NCI-H2107 (cell line): ENCODE measurements around the gene REC8.

Experiments
- DNase-seq: peaks from one replicate; lab custom pipeline; 2025; lab: John Stamatoyannopoulos, UW

Gene REC8

GRCh38 chr14:24138396-24139271 lies 33.2 kb upstream of the REC8 start:
- no peak for DNase-seq

GRCh38 chr14:24139272-24139934 lies 32.5 kb upstream of the REC8 start:
- peak; percentile 16 for DNase-seq

GRCh38 chr14:24141097-24141880 lies 30.6 kb upstream of the REC8 start, which contains the start of gene EMC9:
TSS of gene EMC9 (minus strand) at chr14:24141591. CDS start at chr14:24141304, 287 bp downstream.
- DNase-seq = peak; percentile 100

GRCh38 chr14:24143511-24143910 lies 28.4 kb upstream of the REC8 start:
- no peak for DNase-seq

GRCh38 chr14:24144451-24144850 lies 27.4 kb upstream of the REC8 start:
- DNase-seq = no peak

- DNase-seq = no peak
Observed at GRCh38 chr14:24145219-24145618, 26.7 kb upstream of the REC8 start.

GRCh38 chr14:24145690-24146452 lies 26.0 kb upstream of the REC8 start:
- no peak for DNase-seq

- DNase-seq = peak; percentile 97
Observed at GRCh38 chr14:24146453-24146977, 25.4 kb upstream of the REC8 start, which contains the start of gene PSME2. TSS of gene PSME2 (minus strand) at chr14:24146610. CDS start at chr14:24146581, 29 bp downstream.

- peak; percentile 99 for DNase-seq
Observed at GRCh38 chr14:24146978-24147760, 24.7 kb upstream of the REC8 start, which contains the start of gene RNF31. TSS of gene RNF31 (plus strand) at chr14:24147498. CDS start at chr14:24147699, 201 bp downstream.

GRCh38 chr14:24147761-24148428 lies 24.0 kb upstream of the REC8 start:
- DNase-seq = no peak

- DNase-seq = no peak
Observed at GRCh38 chr14:24149302-24149969, 22.4 kb upstream of the REC8 start.

GRCh38 chr14:24150061-24150460 lies 21.8 kb upstream of the REC8 start:
- no peak for DNase-seq

- no peak for DNase-seq
Observed at GRCh38 chr14:24150567-24150966, 21.3 kb upstream of the REC8 start.

- no peak for DNase-seq
Observed at GRCh38 chr14:24150993-24151392, 20.9 kb upstream of the REC8 start.

GRCh38 chr14:24151404-24152080 lies 20.3 kb upstream of the REC8 start:
- no peak for DNase-seq

- no peak for DNase-seq
Observed at GRCh38 chr14:24155100-24155499, 16.8 kb upstream of the REC8 start.

GRCh38 chr14:24156840-24157239 lies 15.0 kb upstream of the REC8 start:
- no peak for DNase-seq

- DNase-seq = no peak
Observed at GRCh38 chr14:24157331-24157730, 14.5 kb upstream of the REC8 start.
